Ovary (tissue), 3 donors: ENCODE measurements around the gene NRXN3.

Experiments
- EP300 ChIP-seq: sonication (generic); formaldehyde crosslinking; IDR thresholded peaks from one replicate; pipeline ENCODE4 v1.6.1; 2017; ENCODE audit warnings: antibody characterized with exemption
- POLR2A ChIP-seq: fragments of 450-650 bp; IDR thresholded peaks from one replicate; pipeline ENCODE4 v1.6.1; 2017; ENCODE audit warnings: antibody characterized with exemption, mild to moderate bottlenecking, moderate library complexity
- TF ChIP-seq, protein P1 (sequence below), 3 donors: fragments of 450-650 bp in 2 of 3; fragments of 200-600 bp in 1 of 3; IDR thresholded peaks; one replicate each; pipeline versions ENCODE4 v1.5.1 to v1.8.0; 2016 to 2022; ENCODE audit warnings: antibody characterized with exemption in 3 of 3, mild to moderate bottlenecking in 1 of 3
- donor health status: DM: no; HTN: no; CAD: no.

DNA sequence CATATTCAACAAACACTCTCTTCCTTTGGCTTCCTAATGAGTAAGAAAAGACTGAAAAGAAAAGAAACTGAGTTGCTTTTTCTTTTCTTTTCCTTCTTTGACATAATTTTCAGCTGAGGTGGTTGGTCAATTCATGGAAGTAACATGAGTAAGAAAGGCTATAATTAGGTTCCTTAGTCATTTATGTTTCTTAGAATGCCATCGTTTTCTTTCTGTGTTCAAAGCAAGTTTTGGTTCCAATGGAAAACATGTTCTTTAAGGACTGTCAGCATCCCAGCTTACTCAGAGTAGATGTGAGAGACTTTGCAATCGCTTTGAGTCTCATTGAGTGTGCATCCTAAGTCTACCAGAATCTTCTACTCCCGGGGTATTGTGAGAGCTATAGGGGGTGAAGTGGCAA is 1158.7 kb downstream of the NRXN3 start:
- TF ChIP-seq POLR2A (no peak), EP300 (no peak)
- TF ChIP-seq, protein P1, sequence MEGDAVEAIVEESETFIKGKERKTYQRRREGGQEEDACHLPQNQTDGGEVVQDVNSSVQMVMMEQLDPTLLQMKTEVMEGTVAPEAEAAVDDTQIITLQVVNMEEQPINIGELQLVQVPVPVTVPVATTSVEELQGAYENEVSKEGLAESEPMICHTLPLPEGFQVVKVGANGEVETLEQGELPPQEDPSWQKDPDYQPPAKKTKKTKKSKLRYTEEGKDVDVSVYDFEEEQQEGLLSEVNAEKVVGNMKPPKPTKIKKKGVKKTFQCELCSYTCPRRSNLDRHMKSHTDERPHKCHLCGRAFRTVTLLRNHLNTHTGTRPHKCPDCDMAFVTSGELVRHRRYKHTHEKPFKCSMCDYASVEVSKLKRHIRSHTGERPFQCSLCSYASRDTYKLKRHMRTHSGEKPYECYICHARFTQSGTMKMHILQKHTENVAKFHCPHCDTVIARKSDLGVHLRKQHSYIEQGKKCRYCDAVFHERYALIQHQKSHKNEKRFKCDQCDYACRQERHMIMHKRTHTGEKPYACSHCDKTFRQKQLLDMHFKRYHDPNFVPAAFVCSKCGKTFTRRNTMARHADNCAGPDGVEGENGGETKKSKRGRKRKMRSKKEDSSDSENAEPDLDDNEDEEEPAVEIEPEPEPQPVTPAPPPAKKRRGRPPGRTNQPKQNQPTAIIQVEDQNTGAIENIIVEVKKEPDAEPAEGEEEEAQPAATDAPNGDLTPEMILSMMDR (IDR thresholded peaks at IDR 0.05) = no peak
